Measurements from ENCODE around the gene CTDP1.

Gene CTDP1

DNA sequence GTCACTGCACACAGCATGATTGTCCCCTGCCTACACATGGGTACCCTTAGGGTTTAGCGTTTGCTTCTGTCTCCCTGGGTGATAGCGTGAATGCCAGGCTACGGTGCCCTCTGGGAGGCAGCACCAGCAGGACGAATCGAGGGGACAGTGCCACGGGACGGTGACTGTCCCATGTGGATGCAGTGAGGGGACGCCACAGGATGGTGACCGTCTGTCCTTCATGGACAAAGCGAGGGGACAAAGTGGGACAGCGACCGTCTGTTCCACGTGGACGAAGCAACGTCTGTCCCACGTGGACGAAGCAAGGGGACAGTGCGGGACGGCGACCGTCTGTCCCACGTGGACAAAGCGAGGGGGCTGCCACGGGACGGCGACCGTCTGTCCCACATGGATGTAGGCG, 25.7 kb downstream of the CTDP1 start:
- H2AFZ ChIP-seq (ENCODE audit: low read length): no peak overlapping the region

DNA sequence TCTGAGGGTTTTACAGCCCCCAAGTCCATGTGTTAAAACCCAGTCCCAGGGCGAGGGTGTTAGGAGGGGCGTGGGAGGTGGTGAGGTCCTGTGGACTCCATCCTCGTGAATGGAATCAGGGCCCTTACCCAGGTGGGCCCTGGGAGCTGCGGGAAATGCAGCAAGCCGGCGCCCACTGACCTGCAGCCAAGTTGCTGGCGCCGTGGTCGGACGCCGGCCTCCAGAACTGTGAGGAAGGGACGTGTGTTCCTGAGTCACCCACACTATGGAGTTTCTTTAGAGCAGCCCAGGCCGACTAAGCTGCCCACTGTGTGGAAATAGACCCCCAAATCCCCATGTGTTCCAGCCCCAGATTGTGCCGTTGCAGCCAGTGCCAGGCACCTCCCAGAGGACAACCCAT, 26.4 kb downstream of the CTDP1 start:
- H4K20me1 ChIP-seq (ENCODE audit: insufficient read depth, low read length): no peaks in the 10 kb centered on the region
- H3K4me2 ChIP-seq (ENCODE audit: low read length): no peak overlapping the region
- H3K9me2 ChIP-seq (ENCODE audit: low read depth, low read length): no peaks in the 10 kb centered on the region
- no peaks in the 10 kb centered on the region for H3K4me1 ChIP-seq (ENCODE audit: insufficient read depth, low read length, severe bottlenecking)
- H3K79me2 ChIP-seq (ENCODE audit: insufficient read depth, low read length): no peaks in the 10 kb centered on the region
- no peak overlapping the region for H2AFZ ChIP-seq (ENCODE audit: low read length)
- no peaks in the 10 kb centered on the region for H3K9me3 ChIP-seq (ENCODE audit: low read length)
- no peaks in the 10 kb centered on the region for H3K27me3 ChIP-seq (ENCODE audit: insufficient read depth, low read length)
- H3K36me3 ChIP-seq (ENCODE audit: insufficient read depth, low read length): peaks cover 79% of the 10 kb centered on the region
- no peak overlapping the region for H3K27ac ChIP-seq (ENCODE audit: low read depth, low read length, poor library complexity, severe bottlenecking)
- no peak for TF ChIP-seq EZH2 (IDR thresholded peaks at IDR 0.05; ENCODE audit: borderline replicate concordance, low read length)
- TF ChIP-seq, protein P1, sequence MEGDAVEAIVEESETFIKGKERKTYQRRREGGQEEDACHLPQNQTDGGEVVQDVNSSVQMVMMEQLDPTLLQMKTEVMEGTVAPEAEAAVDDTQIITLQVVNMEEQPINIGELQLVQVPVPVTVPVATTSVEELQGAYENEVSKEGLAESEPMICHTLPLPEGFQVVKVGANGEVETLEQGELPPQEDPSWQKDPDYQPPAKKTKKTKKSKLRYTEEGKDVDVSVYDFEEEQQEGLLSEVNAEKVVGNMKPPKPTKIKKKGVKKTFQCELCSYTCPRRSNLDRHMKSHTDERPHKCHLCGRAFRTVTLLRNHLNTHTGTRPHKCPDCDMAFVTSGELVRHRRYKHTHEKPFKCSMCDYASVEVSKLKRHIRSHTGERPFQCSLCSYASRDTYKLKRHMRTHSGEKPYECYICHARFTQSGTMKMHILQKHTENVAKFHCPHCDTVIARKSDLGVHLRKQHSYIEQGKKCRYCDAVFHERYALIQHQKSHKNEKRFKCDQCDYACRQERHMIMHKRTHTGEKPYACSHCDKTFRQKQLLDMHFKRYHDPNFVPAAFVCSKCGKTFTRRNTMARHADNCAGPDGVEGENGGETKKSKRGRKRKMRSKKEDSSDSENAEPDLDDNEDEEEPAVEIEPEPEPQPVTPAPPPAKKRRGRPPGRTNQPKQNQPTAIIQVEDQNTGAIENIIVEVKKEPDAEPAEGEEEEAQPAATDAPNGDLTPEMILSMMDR (IDR thresholded peaks at IDR 0.05; ENCODE audit: low read length): no peak
- no peak overlapping the region for H3K4me3 ChIP-seq (ENCODE audit: low read depth, low read length, poor library complexity, severe bottlenecking)
- no peak overlapping the region for H3K9ac ChIP-seq (ENCODE audit: low read length)
- no peaks in the 10 kb centered on the region for H3F3A ChIP-seq (ENCODE audit: insufficient read depth, low read length)

More for the DNA sequence above, 25.7 kb downstream of the CTDP1 start:
- TF ChIP-seq, protein P1 (IDR thresholded peaks at IDR 0.05; ENCODE audit: low read length): no peak
- Histone ChIP-seq H3K4me3 (ENCODE audit: low read depth, low read length, poor library complexity, severe bottlenecking) (no peak overlapping the region), H3F3A (ENCODE audit: insufficient read depth, low read length) (no peaks in the 10 kb centered on the region), H4K20me1 (ENCODE audit: insufficient read depth, low read length) (no peaks in the 10 kb centered on the region), H3K27me3 (ENCODE audit: insufficient read depth, low read length) (no peaks in the 10 kb centered on the region), H3K4me2 (ENCODE audit: low read length) (no peak overlapping the region), H3K27ac (ENCODE audit: low read depth, low read length, poor library complexity, severe bottlenecking) (no peak overlapping the region), H3K9ac (ENCODE audit: low read length) (no peak overlapping the region), H3K4me1 (ENCODE audit: insufficient read depth, low read length, severe bottlenecking) (no peaks in the 10 kb centered on the region), H3K9me3 (ENCODE audit: low read length) (no peaks in the 10 kb centered on the region), H3K9me2 (ENCODE audit: low read depth, low read length) (no peaks in the 10 kb centered on the region), H3K36me3 (ENCODE audit: insufficient read depth, low read length) (peaks cover 86% of the 10 kb centered on the region), H3K79me2 (ENCODE audit: insufficient read depth, low read length) (no peaks in the 10 kb centered on the region)

DNA sequence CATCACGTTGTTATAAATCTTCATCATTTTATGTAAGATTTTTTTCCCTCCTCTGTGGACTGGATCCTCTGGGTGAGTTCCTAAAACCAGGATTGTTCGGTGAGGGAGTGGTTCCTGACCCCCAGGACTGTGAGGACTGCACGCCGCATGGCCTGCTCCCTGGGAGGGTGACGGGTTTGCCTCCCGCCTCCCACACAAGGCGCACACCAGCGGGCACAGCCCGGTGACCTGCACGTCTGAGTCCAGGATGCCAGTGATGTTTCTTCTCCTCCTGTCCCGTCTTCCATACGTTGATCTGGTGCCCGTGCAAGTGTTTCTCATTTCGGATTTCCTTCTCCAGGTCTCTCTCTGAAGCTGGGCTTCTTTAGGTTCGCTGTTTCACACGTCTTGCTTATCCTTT, 27.1 kb downstream of the CTDP1 start:
- Histone ChIP-seq H3K79me2 (ENCODE audit: insufficient read depth, low read length) (no peaks in the 10 kb centered on the region), H3K9me2 (ENCODE audit: low read depth, low read length) (no peaks in the 10 kb centered on the region), H4K20me1 (ENCODE audit: insufficient read depth, low read length) (no peaks in the 10 kb centered on the region), H3K27ac (ENCODE audit: low read depth, low read length, poor library complexity, severe bottlenecking) (no peak overlapping the region), H3K4me1 (ENCODE audit: insufficient read depth, low read length, severe bottlenecking) (no peaks in the 10 kb centered on the region), H3K36me3 (ENCODE audit: insufficient read depth, low read length) (peaks cover 77% of the 10 kb centered on the region), H3K4me2 (ENCODE audit: low read length) (no peak overlapping the region), H3K9ac (ENCODE audit: low read length) (no peak overlapping the region), H3K27me3 (ENCODE audit: insufficient read depth, low read length) (no peaks in the 10 kb centered on the region), H3K4me3 (ENCODE audit: low read depth, low read length, poor library complexity, severe bottlenecking) (no peak overlapping the region), H3K9me3 (ENCODE audit: low read length) (no peaks in the 10 kb centered on the region), H3F3A (ENCODE audit: insufficient read depth, low read length) (no peaks in the 10 kb centered on the region), H2AFZ (ENCODE audit: low read length) (no peak overlapping the region)
- no peak for TF ChIP-seq EZH2 (IDR thresholded peaks at IDR 0.05; ENCODE audit: borderline replicate concordance, low read length)
- TF ChIP-seq, protein P1 (IDR thresholded peaks at IDR 0.05; ENCODE audit: low read length): no peak

Measured in OCI-LY1 (cell line).